B cell (primary cell): ENCODE measurements around the gene CPLANE2. TPM values are rescaled to one million over a fixed set of nuclear protein-coding genes. Genes with fewer than 3 reads are reported as not detected.

ENCODE experiments used
- ATAC-seq: fragments of 200-7000 bp; cut with Tn5 transposase; one replicate; pipeline ENCODE4 v1.10.0; 2021; ENCODE audit warnings: low read depth, mild to moderate bottlenecking, moderate number of reproducible peaks, moderate library complexity
- CTCF ChIA-PET: fragments of 350-600 bp; sonication (Branson Sonifier 250); formaldehyde crosslinking; loops from one replicate; lab custom pipeline; 2021; ENCODE audit warnings: antibody characterized with exemption, inconsistent platforms; lab: Charles Lee
- POLR2A ChIA-PET: fragments of 350-600 bp; sonication (Branson Sonifier 250); formaldehyde crosslinking; loops from one replicate; lab custom pipeline; 2021; ENCODE audit warnings: antibody characterized with exemption; lab: Charles Lee
- DNase-seq: peaks from one replicate; pipeline ENCODE4 v3.0.0; 2013
- H2AFZ ChIP-seq: 2 replicates; pipeline ENCODE4 v1.6.1; 2012; ENCODE audit warnings: mild to moderate bottlenecking, low read depth, low read length; ENCODE audit not compliant: insufficient read depth, poor library complexity, severe bottlenecking
- H3K27ac ChIP-seq, 2 donors: 1 replicate in 1 of 2; 2 replicates in 1 of 2; pipeline ENCODE4 v1.5.1; 2012 to 2013; ENCODE audit warnings: low read length in 2 of 2, mild to moderate bottlenecking in 2 of 2, moderate library complexity in 1 of 2
- H3K27me3 ChIP-seq, 4 experiments: fragments of 200-600 bp in 1 of 4; sonication (generic) in 1 of 4; replicated peaks in 1 of 4; 1 replicate in 2 of 4; 2 replicates in 2 of 4; pipeline versions ENCODE4 v1.6.1 to v1.7.0; 2013 to 2016; ENCODE audit warnings: low read length in 3 of 4, mild to moderate bottlenecking in 2 of 4, mixed read lengths in 1 of 4, moderate library complexity in 1 of 4; ENCODE audit not compliant: insufficient read depth in 4 of 4, control insufficient read depth in 3 of 4; ENCODE audit errors: control extremely low read depth in 1 of 4
- H3K36me3 ChIP-seq, 2 experiments: replicated peaks in 1 of 2; 1 replicate in 1 of 2; 2 replicates in 1 of 2; pipeline versions ENCODE4 v1.6.1 to v1.7.1; 2013; ENCODE audit warnings: low read length in 1 of 2; ENCODE audit not compliant: insufficient read depth in 2 of 2, control insufficient read depth in 1 of 2; ENCODE audit errors: control extremely low read depth in 1 of 2, extremely low read depth in 1 of 2
- H3K4me1 ChIP-seq, 2 donors: fragments of 200-600 bp in 1 of 2; sonication (generic) in 1 of 2; 1 replicate in 1 of 2; 2 replicates in 1 of 2; pipeline versions ENCODE4 v1.5.1 to v1.6.1; 2013 to 2017; ENCODE audit warnings: low read length in 2 of 2; ENCODE audit not compliant: control insufficient read depth in 2 of 2, insufficient read depth in 2 of 2
- H3K4me2 ChIP-seq: replicated peaks from 2 replicates; pipeline ENCODE3; 2012; ENCODE audit warnings: mild to moderate bottlenecking, low read depth, low read length; ENCODE audit not compliant: poor library complexity, severe bottlenecking
- H3K4me3 ChIP-seq, 5 experiments: fragments of 200-600 bp in 1 of 5; sonication (generic) in 1 of 5; 1 replicate in 3 of 5; 2 replicates in 2 of 5; pipeline versions ENCODE4 v1.5.1 to v1.7.0; 2011 to 2016; ENCODE audit warnings: low read length in 4 of 5, mild to moderate bottlenecking in 4 of 5, low read depth in 2 of 5, control low read depth in 1 of 5, moderate library complexity in 1 of 5; ENCODE audit not compliant: insufficient read depth in 1 of 5; ENCODE audit errors: control extremely low read depth in 1 of 5, extremely low read depth in 1 of 5
- H3K79me2 ChIP-seq: fragments of 200-600 bp; sonication (generic); one replicate; pipeline ENCODE4 v1.6.0; 2016; ENCODE audit warnings: low read length; ENCODE audit not compliant: control insufficient read depth, insufficient read depth
- H3K9ac ChIP-seq: fragments of 200-600 bp; sonication (generic); 2 replicates; pipeline ENCODE4 v1.6.1; 2017; ENCODE audit warnings: mild to moderate bottlenecking, low read length, moderate library complexity
- H3K9me3 ChIP-seq, 3 donors: one replicate each; pipeline versions ENCODE4 v1.6.1 to v1.7.1; 2013; ENCODE audit warnings: low read length in 2 of 3; ENCODE audit not compliant: control insufficient read depth in 2 of 3, insufficient read depth in 1 of 3; ENCODE audit errors: control extremely low read depth in 1 of 3
- H4K20me1 ChIP-seq: 2 replicates; pipeline ENCODE4 v1.6.0; 2012; ENCODE audit warnings: mild to moderate bottlenecking, low read length; ENCODE audit not compliant: insufficient read depth, control insufficient read depth, poor library complexity, severe bottlenecking
- H3K27ac Mint-ChIP-seq: one replicate; pipeline ENCODE4 v1.8.0; 2021; ENCODE audit warnings: mixed read lengths
- H3K27me3 Mint-ChIP-seq: one replicate; pipeline ENCODE4 v1.8.0; 2021; ENCODE audit warnings: mixed read lengths
- H3K4me1 Mint-ChIP-seq: one replicate; pipeline ENCODE4 v1.8.0; 2021; ENCODE audit warnings: mixed read lengths
- H3K4me3 Mint-ChIP-seq: one replicate; pipeline ENCODE4 v1.8.0; 2021; ENCODE audit warnings: mixed read lengths
- H3K9me3 Mint-ChIP-seq: one replicate; pipeline ENCODE4 v1.8.0; 2022; ENCODE audit warnings: mixed read lengths; ENCODE audit not compliant: insufficient read depth
- CTCF ChIP-seq: fragments of 200-600 bp; IDR thresholded peaks from one replicate; pipeline ENCODE4 v1.8.0; 2022; ENCODE audit warnings: antibody characterized with exemption, mild to moderate bottlenecking
- EZH2 ChIP-seq: IDR thresholded peaks from 2 replicates; pipeline ENCODE4 v1.6.1; 2012; ENCODE audit warnings: borderline replicate concordance, low read depth, mild to moderate bottlenecking, moderate library complexity, low read length; ENCODE audit not compliant: insufficient read depth, poor library complexity, severe bottlenecking
- WGBS: methylation state at CpG from one replicate; pipeline ENCODE4 v1.1.5; 2013; ENCODE audit warnings: missing lambda C conversion rate; ENCODE audit not compliant: insufficient coverage; 5-methylcytosine and 5-hydroxymethylcytosine counted together
- intact Hi-C: fragments of 100-400 bp; cut with micrococcal nuclease; formaldehyde crosslinking; loops from one replicate; pipeline ENCODE4 v1.10.0; 2022
- polyA plus RNA-seq: library from polyadenylated mRNA; depleted of rRNA; stranded (reverse); fragments of >200 nt; gene quantifications from 2 replicates; pipeline ENCODE4 v1.2.3, GENCODE V29; 2012
- total RNA-seq, 2 donors: library from RNA; stranded (reverse); fragments of 120-200 nt in 1 of 2; gene quantifications; 1 replicate in 1 of 2; 2 replicates in 1 of 2; pipeline versions ENCODE4 v1.2.3 to v1.2.4, GENCODE V29; 2013 to 2022

Gene CPLANE2
- total and polyA plus RNA-seq, 2 donors (not counting 1 experiment from before 2014, with no cell fraction given) = 5.7 to 11.1 TPM

DNA sequence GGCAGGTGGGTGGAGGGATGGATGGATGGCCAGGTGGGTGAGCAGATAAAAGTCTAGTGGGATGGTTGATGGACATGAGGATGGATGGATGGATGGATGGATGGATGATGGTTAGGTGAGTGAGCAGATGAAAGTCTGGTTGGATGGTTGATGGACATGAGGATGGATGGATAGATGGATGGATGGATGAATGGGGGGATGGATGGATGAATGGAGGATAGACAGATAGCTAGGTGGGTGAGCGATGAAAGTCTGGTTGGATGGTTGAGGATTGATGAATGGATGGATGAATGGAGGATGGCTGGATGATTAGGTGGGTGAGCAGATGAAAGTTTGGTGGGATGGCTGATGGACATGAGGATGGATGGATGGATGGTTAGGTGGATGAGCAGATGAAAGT lies 15.5 kb downstream of the CPLANE2 start:
- Histone ChIP-seq H3K4me3 (no peak overlapping the region), H4K20me1 (no peaks in the 10 kb centered on the region), H2AFZ (no peak overlapping the region), H3K36me3 (no peaks in the 10 kb centered on the region), H3K9ac (no peak overlapping the region), H3K4me2 (no peak overlapping the region), H3K9me3 (peaks cover 0 to 7% (median 0%) of the 10 kb centered on the region in 3 donors), H3K27ac (no peak overlapping the region), H3K27me3 (peaks cover 0 to 15% (median 6%) of the 10 kb centered on the region in 4 experiments), H3K79me2 (no peaks in the 10 kb centered on the region), H3K4me1 (peaks cover 5 to 11% of the 10 kb centered on the region in 2 donors)
- intact Hi-C loops = no loop called here
- no peak for DNase-seq
- H3K27me3 Mint-ChIP-seq = peaks cover 18% of the 10 kb centered on the region
- CTCF ChIA-PET = interaction anchor here (1.0 kb wide), 1 partner anchor 14 kb away, joined by 3 read pairs; no protein-coding TSS in a partner anchor
- H3K9me3 Mint-ChIP-seq = no peaks in the 10 kb centered on the region
- H3K4me1 Mint-ChIP-seq = peaks cover 10% of the 10 kb centered on the region
- TF ChIP-seq EZH2 (no peak), CTCF (no peak)
- WGBS = 100% methylated on average over 1 of the region's 1 CpG
- H3K27ac Mint-ChIP-seq = no peak overlapping the region
- ATAC-seq = no peak
- H3K4me3 Mint-ChIP-seq = no peak overlapping the region
- POLR2A ChIA-PET = no interaction called here

DNA sequence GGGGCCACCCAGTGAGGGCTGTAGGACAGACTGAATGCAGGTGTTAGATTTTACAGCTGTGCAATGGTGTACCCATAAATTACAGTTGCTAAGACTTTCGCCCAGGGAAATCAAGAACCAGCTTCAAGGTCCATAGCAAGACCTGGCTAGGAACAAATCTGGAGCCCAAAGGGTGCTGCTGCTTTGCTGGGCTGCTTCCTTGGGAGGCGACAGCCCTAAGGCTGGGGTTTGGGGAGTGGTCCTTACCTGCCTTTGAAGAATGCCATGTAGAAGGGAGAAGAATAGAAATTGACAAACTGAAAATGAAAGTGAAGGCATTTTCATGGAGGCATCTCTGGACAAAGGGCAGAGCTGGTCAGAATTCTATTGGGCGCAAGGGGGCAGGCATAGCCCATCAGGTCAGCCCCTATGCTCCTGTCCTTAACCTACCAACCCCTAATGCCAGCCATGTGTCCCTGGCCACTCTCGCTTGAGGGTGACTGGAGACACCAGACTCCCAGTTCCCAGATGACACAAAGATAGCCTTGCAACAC lies 16.9 kb downstream of the CPLANE2 start:
- no peak overlapping the region for H3K9ac ChIP-seq
- peak overlapping the region; percentile 38 for H2AFZ ChIP-seq
- H3K79me2 ChIP-seq = no peaks in the 10 kb centered on the region
- intact Hi-C loops = loop anchor here (5.0 kb wide), 1 partner anchor 132 kb away; the partner anchor contains the start of gene FBXO42
- Mint-ChIP-seq H3K27me3 (peaks cover 7% of the 10 kb centered on the region), H3K4me3 (no peak overlapping the region), H3K4me1 (peaks cover 19% of the 10 kb centered on the region), H3K27ac (no peak overlapping the region), H3K9me3 (no peaks in the 10 kb centered on the region)
- ATAC-seq (no peak), DNase-seq (no peak)
- WGBS = 96% methylated on average over 4 of the region's 4 CpGs
- ChIA-PET POLR2A (no interaction called here), CTCF (no interaction called here)
- peaks cover 0 to 8% (median 0%) of the 10 kb centered on the region in 3 donors for H3K9me3 ChIP-seq
- H3K4me1 ChIP-seq = peaks cover 14 to 21% of the 10 kb centered on the region in 2 donors
- no peak overlapping the region for H3K4me3 ChIP-seq
- TF ChIP-seq EZH2 (no peak), CTCF (no peak)
- H4K20me1 ChIP-seq = no peaks in the 10 kb centered on the region
- H3K36me3 ChIP-seq = no peaks in the 10 kb centered on the region
- H3K27ac ChIP-seq = no peak overlapping the region
- no peak overlapping the region for H3K4me2 ChIP-seq
- peaks cover 0 to under 1% (median 0%) of the 10 kb centered on the region in 4 experiments for H3K27me3 ChIP-seq
